GM21526 (cell line): Measurements from ENCODE around the gene GPR157.
"Not testable (repeated sequence)": the region's sequence is repeated elsewhere in the genome, so short reads cannot be mapped to it uniquely, and the experiment has no call there.

ENCODE experiments used
- ATAC-seq: cut with Tn5 transposase; IDR thresholded peaks from one replicate; pipeline ENCODE4 v1.9.1; 2021; ENCODE audit warnings: moderate library complexity; ENCODE audit not compliant: unreplicated experiment, low FRiP score

GPR157 gene

GRCh38 chr1:9120312-9120958 lies 8.5 kb downstream of the GPR157 start:
- no peak for ATAC-seq

GRCh38 chr1:9119745-9120144 lies 9.2 kb downstream of the GPR157 start:
- ATAC-seq: no peak

- no peak for ATAC-seq
These were observed 10.7 kb downstream of the GPR157 start for GRCh38 chr1:9118186-9118585.

GRCh38 chr1:9115351-9116205 lies 13.3 kb downstream of the GPR157 start:
- no peak for ATAC-seq

- ATAC-seq: no peak
These were observed 15.7 kb downstream of the GPR157 start for GRCh38 chr1:9112961-9113880.

- no peak for ATAC-seq
These were observed 16.9 kb downstream of the GPR157 start for GRCh38 chr1:9111957-9112356.

GRCh38 chr1:9111357-9111691 lies 17.6 kb downstream of the GPR157 start:
- no peak for ATAC-seq

- ATAC-seq: no peak
These were observed 18.1 kb downstream of the GPR157 start for GRCh38 chr1:9110669-9111356.

- no peak for ATAC-seq
These were observed 20.7 kb downstream of the GPR157 start for GRCh38 chr1:9108056-9108665.

GRCh38 chr1:9107136-9107535 lies 21.8 kb downstream of the GPR157 start:
- no peak for ATAC-seq

- no peak for ATAC-seq
These were observed 22.6 kb downstream of the GPR157 start for GRCh38 chr1:9106286-9106685.

GRCh38 chr1:9105336-9105867 lies 23.5 kb downstream of the GPR157 start:
- no peak for ATAC-seq

- no peak for ATAC-seq
These were observed 27.3 kb downstream of the GPR157 start for GRCh38 chr1:9101510-9102146.

- ATAC-seq: no peak
These were observed 28.3 kb downstream of the GPR157 start for GRCh38 chr1:9100471-9101043.

GRCh38 chr1:9099555-9099954 lies 29.3 kb downstream of the GPR157 start:
- ATAC-seq: no peak

- ATAC-seq: no peak
These were observed 30.8 kb downstream of the GPR157 start for GRCh38 chr1:9097947-9098705.

- no peak for ATAC-seq
These were observed 33.1 kb downstream of the GPR157 start for GRCh38 chr1:9095818-9096217.

- ATAC-seq: not testable (repeated sequence)
These were observed 34.8 kb downstream of the GPR157 start for GRCh38 chr1:9093996-9094595.
